ENCODE measurements around the gene NKX1-2.

Gene NKX1-2

GRCh38 chr10:124451276-124451675, 1.4 kb upstream of the NKX1-2 start:
- Histone ChIP-seq H2BK120ac (ENCODE audit: low read depth, low read length) (no peak overlapping the region), H3K4me3 (ENCODE audit: low read length in 2 of 2) (no peak overlapping the region), H2AK5ac (ENCODE audit: low read depth, low read length) (no peak overlapping the region), H3K9me3 (replicated peaks in 1 of 2; ENCODE audit: control insufficient read depth in 2 of 2, insufficient read depth in 1 of 2, low read depth in 1 of 2, low read length in 2 of 2) (no peaks in the 10 kb centered on the region), H2AFZ (ENCODE audit: low read length) (no peak overlapping the region), H3K23ac (ENCODE audit: low read depth, low read length, poor library complexity) (no peak overlapping the region), H2BK5ac (ENCODE audit: low read length) (no peak overlapping the region), H3K18ac (ENCODE audit: low read length) (no peak overlapping the region), H3K4ac (ENCODE audit: low read length) (no peak overlapping the region), H3K36me3 (replicated peaks in 1 of 2; ENCODE audit: control insufficient read depth in 2 of 2, insufficient read depth in 2 of 2, low read length in 2 of 2) (no peaks in the 10 kb centered on the region), H4K8ac (ENCODE audit: low read depth, low read length) (no peak overlapping the region), H3K14ac (ENCODE audit: low read length) (no peak overlapping the region), H4K91ac (ENCODE audit: low read depth, low read length, poor library complexity) (no peak overlapping the region), H3K79me1 (ENCODE audit: low read depth, low read length) (no peaks in the 10 kb centered on the region), H3K4me2 (ENCODE audit: insufficient read depth, low read length, poor library complexity, severe bottlenecking) (no peak overlapping the region), H2BK12ac (ENCODE audit: low read length) (no peak overlapping the region), H3K27me3 (ENCODE audit: control insufficient read depth in 3 of 3, insufficient read depth in 3 of 3, low read depth in 1 of 3, low read length in 3 of 3) (peaks cover 27 to 93% (median 51%) of the 10 kb centered on the region in 3 experiments), H3K4me1 (ENCODE audit: control insufficient read depth in 2 of 2, insufficient read depth in 1 of 2, low read depth in 1 of 2, low read length in 2 of 2) (peaks cover 16 to 18% of the 10 kb centered on the region in 2 donors), H3K9ac (ENCODE audit: low read depth, low read length, poor library complexity) (no peak overlapping the region), H3K27ac (replicated peaks; ENCODE audit: low read length) (no peak overlapping the region), H2BK15ac (ENCODE audit: low read length) (no peak overlapping the region)
- DNase-seq (ENCODE audit: low spot score) = no peak
- WGBS, 2 donors (ENCODE audit: extremely low coverage in 2 of 2, insufficient read length in 2 of 2, insufficient replicate concordance in 1 of 2) = no CpG with 5 or more reads among the region's 6 CpGs

DNA sequence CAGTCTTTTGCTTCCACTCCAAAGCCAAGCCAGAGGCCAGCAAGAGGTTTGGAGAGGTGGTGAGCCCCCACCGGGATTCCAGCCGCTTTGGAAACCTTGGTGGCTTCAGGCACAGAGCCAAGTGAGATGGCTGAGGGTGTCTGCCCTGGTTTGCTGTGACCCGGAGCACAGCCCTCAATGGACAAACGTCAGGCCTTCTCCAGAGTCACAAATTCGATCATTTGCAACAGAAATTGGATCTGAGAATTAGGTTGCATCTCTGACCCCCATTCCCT, 885 bp upstream of the NKX1-2 start:
- H2BK5ac ChIP-seq (ENCODE audit: low read length) = no peak overlapping the region
- H3K14ac ChIP-seq (ENCODE audit: low read length) = no peak overlapping the region
- H4K91ac ChIP-seq (ENCODE audit: low read depth, low read length, poor library complexity) = no peak overlapping the region
- peaks cover 27 to 93% (median 56%) of the 10 kb centered on the region in 3 experiments for H3K27me3 ChIP-seq (ENCODE audit: control insufficient read depth in 3 of 3, insufficient read depth in 3 of 3, low read depth in 1 of 3, low read length in 3 of 3)
- no peak overlapping the region for H3K9ac ChIP-seq (ENCODE audit: low read depth, low read length, poor library complexity)
- no peak overlapping the region for H2BK15ac ChIP-seq (ENCODE audit: low read length)
- H4K8ac ChIP-seq (ENCODE audit: low read depth, low read length) = no peak overlapping the region
- no peak overlapping the region for H3K4ac ChIP-seq (ENCODE audit: low read length)
- no peak overlapping the region for H3K23ac ChIP-seq (ENCODE audit: low read depth, low read length, poor library complexity)
- H3K4me3 ChIP-seq (ENCODE audit: low read length in 2 of 2) = no peak overlapping the region
- no peak for DNase-seq (ENCODE audit: low spot score)
- no peak overlapping the region for H2AFZ ChIP-seq (ENCODE audit: low read length)
- H3K4me2 ChIP-seq (ENCODE audit: insufficient read depth, low read length, poor library complexity, severe bottlenecking) = peak overlapping the region; percentile 97
- no peak overlapping the region for H2BK12ac ChIP-seq (ENCODE audit: low read length)
- H3K4me1 ChIP-seq (ENCODE audit: control insufficient read depth in 2 of 2, insufficient read depth in 1 of 2, low read depth in 1 of 2, low read length in 2 of 2) = peaks cover 16 to 18% of the 10 kb centered on the region in 2 donors
- no peak overlapping the region for H3K27ac ChIP-seq (replicated peaks; ENCODE audit: low read length)
- H3K36me3 ChIP-seq (replicated peaks in 1 of 2; ENCODE audit: control insufficient read depth in 2 of 2, insufficient read depth in 2 of 2, low read length in 2 of 2) = no peaks in the 10 kb centered on the region
- no peak overlapping the region for H2BK120ac ChIP-seq (ENCODE audit: low read depth, low read length)
- WGBS, 2 donors (ENCODE audit: extremely low coverage in 2 of 2, insufficient read length in 2 of 2, insufficient replicate concordance in 1 of 2) = no CpG with 5 or more reads among the region's 5 CpGs
- H3K18ac ChIP-seq (ENCODE audit: low read length) = no peak overlapping the region
- no peaks in the 10 kb centered on the region for H3K9me3 ChIP-seq (replicated peaks in 1 of 2; ENCODE audit: control insufficient read depth in 2 of 2, insufficient read depth in 1 of 2, low read depth in 1 of 2, low read length in 2 of 2)
- H3K79me1 ChIP-seq (ENCODE audit: low read depth, low read length) = no peaks in the 10 kb centered on the region
- H2AK5ac ChIP-seq (ENCODE audit: low read depth, low read length) = no peak overlapping the region

DNA sequence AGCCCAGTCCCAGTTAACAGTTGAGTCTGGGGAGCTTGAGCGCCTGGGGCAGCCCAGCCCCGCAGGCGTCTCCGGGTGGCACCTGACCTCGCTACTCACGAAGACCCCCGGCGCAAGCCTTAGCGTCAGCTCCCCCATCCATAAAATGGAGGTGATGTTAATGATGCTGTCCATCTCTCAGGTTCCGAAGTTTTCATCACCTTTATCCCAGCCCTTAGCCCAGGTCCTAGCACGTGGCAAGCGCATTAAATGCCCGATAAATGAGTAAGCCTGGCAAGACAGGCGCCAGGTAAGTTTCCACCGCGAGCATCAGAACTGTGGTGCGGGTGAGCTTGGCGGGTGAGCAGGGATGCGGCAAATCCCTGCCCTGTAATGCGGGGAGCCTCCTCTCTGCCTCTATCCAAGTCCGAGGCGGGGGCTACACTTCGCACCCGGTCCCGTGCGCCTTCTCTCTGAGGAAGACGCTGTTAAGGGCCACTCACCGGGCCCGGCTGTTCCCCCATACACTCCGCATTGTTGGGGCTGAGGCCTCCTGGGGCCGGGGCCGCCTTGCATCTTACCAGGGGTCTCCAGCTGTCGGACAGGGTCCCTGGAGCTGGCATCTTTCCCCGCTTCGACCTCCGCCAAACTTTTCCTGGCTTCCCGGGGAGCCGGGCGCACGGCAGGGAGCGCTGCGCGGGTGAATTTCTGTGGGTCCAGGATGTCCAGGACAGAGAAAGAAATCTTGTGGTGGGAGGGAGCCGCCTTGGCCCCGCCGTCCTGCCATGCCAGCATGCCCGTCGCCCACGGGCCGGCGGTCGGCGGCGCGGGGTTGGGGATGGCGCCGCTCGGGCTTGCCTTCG, 444 bp downstream of the NKX1-2 start:
- Histone ChIP-seq H2BK120ac (ENCODE audit: low read depth, low read length) (no peak overlapping the region), H3K9me3 (replicated peaks in 1 of 2; ENCODE audit: control insufficient read depth in 2 of 2, insufficient read depth in 1 of 2, low read depth in 1 of 2, low read length in 2 of 2) (no peaks in the 10 kb centered on the region), H3K14ac (ENCODE audit: low read length) (no peak overlapping the region), H3K27ac (replicated peaks; ENCODE audit: low read length) (no peak overlapping the region), H3K36me3 (replicated peaks in 1 of 2; ENCODE audit: control insufficient read depth in 2 of 2, insufficient read depth in 2 of 2, low read length in 2 of 2) (no peaks in the 10 kb centered on the region), H2BK5ac (ENCODE audit: low read length) (no peak overlapping the region), H2AK5ac (ENCODE audit: low read depth, low read length) (peak overlapping the region; percentile 22), H2BK15ac (ENCODE audit: low read length) (peak overlapping the region; percentile 91), H3K18ac (ENCODE audit: low read length) (peak overlapping the region; percentile 78), H3K4me1 (ENCODE audit: control insufficient read depth in 2 of 2, insufficient read depth in 1 of 2, low read depth in 1 of 2, low read length in 2 of 2) (peaks cover 16 to 18% of the 10 kb centered on the region in 2 donors), H3K23ac (ENCODE audit: low read depth, low read length, poor library complexity) (peak overlapping the region; percentile 63), H3K79me1 (ENCODE audit: low read depth, low read length) (no peaks in the 10 kb centered on the region), H4K8ac (ENCODE audit: low read depth, low read length) (no peak overlapping the region), H2AFZ (ENCODE audit: low read length) (peak overlapping the region; percentile 80), H2BK12ac (ENCODE audit: low read length) (no peak overlapping the region), H3K9ac (ENCODE audit: low read depth, low read length, poor library complexity) (peak overlapping the region; percentile 63), H3K4me2 (ENCODE audit: insufficient read depth, low read length, poor library complexity, severe bottlenecking) (peak overlapping the region; percentile 97), H4K91ac (ENCODE audit: low read depth, low read length, poor library complexity) (no peak overlapping the region), H3K27me3 (ENCODE audit: control insufficient read depth in 3 of 3, insufficient read depth in 3 of 3, low read depth in 1 of 3, low read length in 3 of 3) (peaks cover 27 to 95% (median 59%) of the 10 kb centered on the region in 3 experiments), H3K4me3 (ENCODE audit: low read length in 2 of 2) (peak overlapping the region; percentile 30 to 73), H3K4ac (ENCODE audit: low read length) (no peak overlapping the region)
- WGBS, 2 donors (ENCODE audit: extremely low coverage in 2 of 2, insufficient read length in 2 of 2, insufficient replicate concordance in 1 of 2) = no CpG with 5 or more reads among the region's 59 CpGs
- no peak for DNase-seq (ENCODE audit: low spot score)

DNA sequence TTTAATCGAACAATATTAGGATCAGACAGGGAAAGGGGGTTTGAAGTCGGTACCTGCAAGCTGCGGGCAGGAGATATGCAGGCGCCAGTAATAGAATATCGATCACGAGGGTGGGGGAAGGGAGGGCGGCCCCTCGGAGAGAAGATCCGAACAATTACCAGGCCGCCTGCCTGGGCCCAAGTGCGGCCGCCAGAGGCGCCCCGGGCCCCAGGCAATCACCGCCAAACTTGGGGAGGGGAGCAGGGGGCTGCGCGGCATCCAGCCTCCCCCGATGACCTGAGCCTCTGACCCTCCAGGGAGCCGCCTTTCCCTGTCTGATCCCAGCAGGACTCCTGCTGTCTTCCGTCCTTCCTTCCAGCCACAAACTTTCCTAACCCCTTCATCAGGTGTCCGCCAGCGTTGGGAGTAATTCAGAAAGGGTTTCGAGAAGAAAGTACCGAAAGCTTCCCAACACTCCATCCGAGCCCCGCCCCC, 1.1 kb downstream of the NKX1-2 start:
- no peak overlapping the region for H2BK12ac ChIP-seq (ENCODE audit: low read length)
- H3K9me3 ChIP-seq (replicated peaks in 1 of 2; ENCODE audit: control insufficient read depth in 2 of 2, insufficient read depth in 1 of 2, low read depth in 1 of 2, low read length in 2 of 2) = no peaks in the 10 kb centered on the region
- no peak overlapping the region for H2BK120ac ChIP-seq (ENCODE audit: low read depth, low read length)
- H4K8ac ChIP-seq (ENCODE audit: low read depth, low read length) = no peak overlapping the region
- no peaks in the 10 kb centered on the region for H3K79me1 ChIP-seq (ENCODE audit: low read depth, low read length)
- no peak overlapping the region for H3K23ac ChIP-seq (ENCODE audit: low read depth, low read length, poor library complexity)
- no CpG with 5 or more reads among the region's 26 CpGs for WGBS, 2 donors (ENCODE audit: extremely low coverage in 2 of 2, insufficient read length in 2 of 2, insufficient replicate concordance in 1 of 2)
- H2AK5ac ChIP-seq (ENCODE audit: low read depth, low read length) = no peak overlapping the region
- peak overlapping the region; percentile 97 for H3K4me2 ChIP-seq (ENCODE audit: insufficient read depth, low read length, poor library complexity, severe bottlenecking)
- H3K14ac ChIP-seq (ENCODE audit: low read length) = no peak overlapping the region
- H3K4ac ChIP-seq (ENCODE audit: low read length) = no peak overlapping the region
- H3K18ac ChIP-seq (ENCODE audit: low read length) = no peak overlapping the region
- no peak overlapping the region for H4K91ac ChIP-seq (ENCODE audit: low read depth, low read length, poor library complexity)
- peaks cover 27 to 95% (median 59%) of the 10 kb centered on the region in 3 experiments for H3K27me3 ChIP-seq (ENCODE audit: control insufficient read depth in 3 of 3, insufficient read depth in 3 of 3, low read depth in 1 of 3, low read length in 3 of 3)
- no peak overlapping the region for H2BK5ac ChIP-seq (ENCODE audit: low read length)
- H3K27ac ChIP-seq (replicated peaks; ENCODE audit: low read length) = no peak overlapping the region
- H2AFZ ChIP-seq (ENCODE audit: low read length) = peak overlapping the region; percentile 80
- no peak for DNase-seq (ENCODE audit: low spot score)
- H3K4me3 ChIP-seq (ENCODE audit: low read length in 2 of 2) = no peak overlapping the region
- no peak overlapping the region for H2BK15ac ChIP-seq (ENCODE audit: low read length)
- H3K36me3 ChIP-seq (replicated peaks in 1 of 2; ENCODE audit: control insufficient read depth in 2 of 2, insufficient read depth in 2 of 2, low read length in 2 of 2) = no peaks in the 10 kb centered on the region
- H3K9ac ChIP-seq (ENCODE audit: low read depth, low read length, poor library complexity) = no peak overlapping the region
- peaks cover 16 to 18% of the 10 kb centered on the region in 2 donors for H3K4me1 ChIP-seq (ENCODE audit: control insufficient read depth in 2 of 2, insufficient read depth in 1 of 2, low read depth in 1 of 2, low read length in 2 of 2)

Data from neuronal stem cell (in vitro differentiated cells).